GM21390 (cell line): ENCODE data around the gene EPHA10.
"Not testable (repeated sequence)": the region's sequence is repeated elsewhere in the genome, so short reads cannot be mapped to it uniquely, and the experiment has no call there.

Experiments used
- ATAC-seq: cut with Tn5 transposase; IDR thresholded peaks from one replicate; pipeline ENCODE4 v1.9.1; 2021; ENCODE audit not compliant: unreplicated experiment

Gene EPHA10

DNA sequence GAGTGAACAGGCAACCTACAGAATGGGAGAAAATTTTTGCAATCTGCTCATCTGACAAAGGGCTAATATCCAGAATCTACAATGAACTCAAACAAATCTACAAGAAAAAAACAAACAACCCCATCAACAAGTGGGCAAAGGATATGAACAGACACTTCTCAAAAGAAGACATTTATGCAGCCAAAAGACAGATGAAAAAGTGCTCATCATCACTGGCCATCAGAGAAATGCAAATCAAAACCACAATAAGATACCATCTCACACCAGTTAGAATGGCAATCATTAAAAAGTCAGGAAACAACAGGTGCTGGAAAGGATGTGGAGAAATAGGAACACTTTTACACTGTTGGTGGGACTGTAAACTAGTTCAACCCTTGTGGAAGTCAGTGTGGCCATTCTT, 6.5 kb upstream of the EPHA10 start:
- not testable (repeated sequence) for ATAC-seq

DNA sequence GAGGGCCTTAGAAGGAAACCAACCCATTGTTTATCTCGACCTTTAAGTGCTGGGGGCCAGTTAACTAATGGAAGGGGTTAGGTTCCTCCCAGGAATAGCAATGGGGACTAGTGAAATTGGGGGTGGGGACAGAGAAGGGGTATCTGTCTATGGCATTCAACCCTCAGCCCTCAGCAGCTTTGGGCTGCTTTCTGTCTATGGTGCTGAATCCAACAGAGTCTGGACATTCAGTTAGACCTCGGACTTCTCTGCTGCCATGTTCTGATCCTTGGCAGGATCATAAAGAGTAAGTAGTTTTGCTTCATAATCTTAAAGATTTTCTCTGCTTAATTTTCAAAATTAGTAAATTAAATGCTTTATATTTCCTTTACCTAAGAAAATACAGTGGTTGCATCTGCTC, 2.6 kb upstream of the EPHA10 start:
- no peak for ATAC-seq

DNA sequence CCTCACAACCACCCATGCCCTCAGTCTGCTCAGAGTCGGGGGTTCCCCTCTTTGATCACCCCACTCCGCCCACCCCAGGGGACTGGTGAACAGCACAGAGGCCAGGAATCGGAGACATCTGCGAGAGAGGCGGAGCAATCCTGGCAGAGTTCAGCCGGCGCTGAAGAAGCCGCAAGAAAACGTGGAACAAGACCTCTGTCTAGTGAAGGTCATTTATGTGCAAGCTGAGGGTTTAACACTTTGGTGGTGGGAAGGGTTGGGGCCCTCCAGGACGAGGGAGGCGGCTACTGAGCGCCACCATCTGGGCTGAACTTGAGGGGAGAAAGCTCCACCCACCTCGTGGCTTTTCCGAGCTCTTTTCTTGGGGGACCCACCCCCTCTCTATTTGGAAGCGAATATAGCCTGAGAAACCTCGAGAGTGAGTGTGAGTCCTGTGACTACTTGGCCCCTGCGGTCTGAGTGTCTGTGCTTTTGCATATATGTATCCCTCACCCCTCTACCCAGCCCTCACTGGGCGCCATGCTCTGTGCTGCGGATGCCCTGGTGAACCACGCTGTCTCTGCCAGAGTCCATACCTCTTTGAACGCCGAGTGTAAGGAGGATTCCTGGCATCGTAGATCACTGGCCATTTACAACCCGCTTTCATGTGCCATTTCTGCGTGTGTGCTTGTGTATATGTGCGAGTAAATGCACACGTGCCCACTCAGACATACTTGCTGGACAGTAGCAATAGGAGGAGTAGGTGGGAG, 1.2 kb upstream of the EPHA10 start:
- ATAC-seq = no peak

DNA sequence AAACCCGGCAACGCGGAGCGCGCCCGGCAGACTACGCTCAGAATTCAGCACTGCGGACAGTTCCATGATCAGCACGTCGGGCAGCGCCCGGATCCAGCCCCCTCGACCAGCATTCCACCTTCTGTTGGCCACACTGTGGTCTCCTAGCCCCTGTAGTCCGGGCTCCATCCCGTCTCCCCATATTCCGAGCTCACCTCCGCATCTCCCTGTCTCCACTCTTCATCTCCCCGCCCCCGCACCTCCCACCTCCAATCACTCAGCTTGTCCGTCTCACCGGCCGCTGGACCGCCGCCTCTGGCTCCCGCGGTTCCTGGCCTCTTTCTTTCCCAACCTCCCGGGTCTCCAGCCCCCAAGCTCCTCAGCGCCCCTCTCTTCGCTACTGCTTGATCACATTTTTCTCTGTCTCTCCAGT, 500 bp downstream of the EPHA10 start:
- no peak for ATAC-seq

DNA sequence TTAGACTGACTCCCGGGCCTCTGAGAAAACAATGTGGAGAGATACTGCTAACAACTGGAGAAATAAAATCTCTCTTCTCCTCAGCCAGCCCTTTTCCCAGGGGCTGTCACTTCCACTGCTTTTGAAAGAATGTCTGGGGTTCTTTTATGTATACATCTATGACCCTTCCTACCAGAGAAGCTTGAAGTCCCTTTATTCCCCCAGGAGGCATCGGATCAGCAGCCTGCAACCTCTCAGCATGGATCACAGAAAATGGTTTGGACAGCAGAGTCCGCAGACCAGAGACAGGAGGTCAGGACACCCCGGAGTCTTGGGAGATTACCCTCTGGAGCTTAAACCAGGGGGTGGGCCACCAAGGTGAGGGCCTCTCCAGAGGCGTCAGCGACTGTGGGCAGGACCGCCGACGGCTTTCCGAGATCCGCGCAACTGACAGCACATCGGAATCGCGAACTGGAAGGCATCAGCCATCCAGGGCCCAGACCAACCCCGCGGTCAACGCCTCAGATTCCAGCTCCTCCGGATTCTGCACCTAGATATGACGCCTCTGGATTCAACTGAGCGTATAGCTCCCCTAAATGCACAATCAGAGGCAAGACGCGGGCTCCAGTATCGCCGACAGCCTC, 1.0 kb downstream of the EPHA10 start:
- ATAC-seq = no peak

DNA sequence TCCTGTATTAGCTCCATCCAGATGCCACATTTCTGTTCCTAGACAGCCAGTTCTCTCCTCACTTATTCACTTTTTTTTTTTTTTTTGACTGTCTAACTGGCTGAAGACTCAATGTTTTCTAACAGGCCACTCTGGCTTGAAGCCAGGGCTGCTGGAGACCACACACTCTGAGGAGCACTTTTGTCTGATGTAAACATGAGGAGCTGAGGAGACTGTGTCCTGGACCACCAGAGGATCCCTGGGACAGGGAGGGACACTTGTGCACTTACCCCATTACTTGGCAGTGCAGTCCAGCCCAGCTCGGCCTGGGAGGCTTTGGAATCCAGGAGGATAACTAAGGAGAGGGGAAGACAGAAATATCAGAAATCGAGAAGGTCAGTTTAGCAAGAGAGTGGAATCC, 2.4 kb downstream of the EPHA10 start:
- no peak for ATAC-seq

DNA sequence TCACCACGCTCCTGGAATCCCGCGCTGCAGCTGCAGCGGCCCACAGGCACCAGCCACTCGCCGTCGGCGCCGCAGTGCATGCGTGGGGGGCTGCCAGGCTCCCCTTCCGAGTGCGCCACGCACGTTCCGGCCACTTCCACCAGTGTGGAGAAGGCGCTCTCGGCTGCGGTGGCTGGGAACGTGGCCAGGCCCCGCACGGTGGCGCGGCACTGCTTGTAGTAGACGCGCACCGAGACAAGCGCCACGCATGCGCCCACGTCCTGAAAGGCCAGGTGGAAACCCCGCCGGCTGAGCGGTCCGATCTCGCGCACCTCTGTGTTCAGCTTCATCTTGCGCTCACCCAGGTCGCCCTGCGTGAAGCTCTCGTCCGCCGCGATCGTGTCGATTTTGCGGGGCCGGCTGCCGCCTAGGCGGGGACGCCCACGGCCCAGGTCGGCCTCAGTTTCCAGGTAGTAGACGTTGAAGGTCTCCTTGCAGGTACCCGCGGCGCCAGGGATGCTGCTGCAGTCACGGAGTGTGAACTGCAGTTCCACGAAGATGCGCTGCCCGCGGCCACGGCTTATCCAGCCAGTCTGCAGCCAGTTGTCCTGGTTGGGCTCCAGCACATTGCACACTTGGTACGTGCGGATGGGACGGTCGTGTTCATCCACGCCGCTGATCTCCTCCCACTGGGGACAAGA, 3.4 kb downstream of the EPHA10 start:
- no peak for ATAC-seq

DNA sequence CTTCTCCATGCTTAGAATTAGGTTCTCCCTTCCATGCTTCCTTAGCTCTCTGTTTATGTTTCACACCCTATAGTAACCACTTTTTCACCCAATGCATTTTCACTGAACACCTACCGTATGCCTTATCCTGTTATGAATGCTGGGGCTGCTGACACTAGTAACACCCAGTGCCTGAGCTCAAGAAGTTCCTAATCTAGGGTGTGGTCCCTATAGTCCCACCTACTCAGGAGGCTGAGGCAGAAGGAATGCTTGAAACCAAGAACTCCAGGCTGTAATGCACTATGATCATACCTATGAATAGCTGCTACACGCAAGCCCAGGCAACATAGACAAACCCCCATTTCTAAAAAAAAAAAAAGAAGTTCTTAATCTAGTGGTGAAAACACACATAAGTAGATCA, 5.5 kb downstream of the EPHA10 start:
- no peak for ATAC-seq

DNA sequence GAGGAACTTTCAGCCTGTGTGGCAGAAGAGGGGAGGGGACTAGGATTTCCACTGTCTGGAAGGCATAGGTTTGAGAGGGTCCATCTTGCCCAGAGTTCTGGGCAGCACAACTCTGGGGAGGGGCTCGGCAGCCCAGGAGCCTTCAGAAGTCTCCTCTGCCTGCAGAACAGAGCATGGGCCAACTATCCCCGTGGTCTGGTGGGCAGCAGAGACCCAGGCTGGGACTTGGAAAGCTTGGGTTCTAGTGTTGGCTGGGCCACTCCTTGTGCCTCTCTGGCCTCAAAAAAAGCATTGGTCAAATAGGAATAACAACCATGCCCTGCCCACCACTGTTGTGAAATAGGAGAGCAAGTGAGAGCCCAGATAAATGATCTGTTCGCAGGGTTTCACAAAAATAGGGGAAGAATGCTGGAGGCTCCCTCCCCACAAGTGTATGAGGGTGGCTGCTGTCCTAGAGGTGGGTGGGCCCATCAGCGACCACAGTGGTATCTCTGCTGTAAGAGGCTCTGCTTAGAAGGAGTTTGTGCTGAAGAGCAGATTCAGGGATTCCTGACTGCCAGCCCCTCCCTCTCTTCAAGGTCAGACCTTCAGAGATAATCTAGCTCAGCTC, 8.9 kb downstream of the EPHA10 start:
- no peak for ATAC-seq

DNA sequence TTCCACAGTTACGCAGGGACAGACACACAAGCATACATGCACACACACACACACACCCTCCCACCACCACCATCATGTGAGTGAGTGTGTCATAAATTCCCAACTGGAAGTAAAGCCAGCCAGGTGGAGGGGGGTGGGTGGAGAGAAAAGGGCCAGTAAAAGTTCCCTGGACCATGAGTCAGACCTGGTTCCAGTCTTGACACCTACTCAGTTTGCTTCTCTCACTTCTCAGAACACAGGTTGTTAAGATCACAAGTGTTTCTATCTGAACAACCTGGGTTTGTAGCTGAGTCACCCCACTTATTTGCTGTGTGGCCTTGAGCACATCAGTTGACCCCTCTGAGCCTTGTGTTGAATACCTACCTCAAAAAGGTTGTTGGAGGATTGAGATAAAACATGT, 9.6 kb downstream of the EPHA10 start:
- no peak for ATAC-seq

DNA sequence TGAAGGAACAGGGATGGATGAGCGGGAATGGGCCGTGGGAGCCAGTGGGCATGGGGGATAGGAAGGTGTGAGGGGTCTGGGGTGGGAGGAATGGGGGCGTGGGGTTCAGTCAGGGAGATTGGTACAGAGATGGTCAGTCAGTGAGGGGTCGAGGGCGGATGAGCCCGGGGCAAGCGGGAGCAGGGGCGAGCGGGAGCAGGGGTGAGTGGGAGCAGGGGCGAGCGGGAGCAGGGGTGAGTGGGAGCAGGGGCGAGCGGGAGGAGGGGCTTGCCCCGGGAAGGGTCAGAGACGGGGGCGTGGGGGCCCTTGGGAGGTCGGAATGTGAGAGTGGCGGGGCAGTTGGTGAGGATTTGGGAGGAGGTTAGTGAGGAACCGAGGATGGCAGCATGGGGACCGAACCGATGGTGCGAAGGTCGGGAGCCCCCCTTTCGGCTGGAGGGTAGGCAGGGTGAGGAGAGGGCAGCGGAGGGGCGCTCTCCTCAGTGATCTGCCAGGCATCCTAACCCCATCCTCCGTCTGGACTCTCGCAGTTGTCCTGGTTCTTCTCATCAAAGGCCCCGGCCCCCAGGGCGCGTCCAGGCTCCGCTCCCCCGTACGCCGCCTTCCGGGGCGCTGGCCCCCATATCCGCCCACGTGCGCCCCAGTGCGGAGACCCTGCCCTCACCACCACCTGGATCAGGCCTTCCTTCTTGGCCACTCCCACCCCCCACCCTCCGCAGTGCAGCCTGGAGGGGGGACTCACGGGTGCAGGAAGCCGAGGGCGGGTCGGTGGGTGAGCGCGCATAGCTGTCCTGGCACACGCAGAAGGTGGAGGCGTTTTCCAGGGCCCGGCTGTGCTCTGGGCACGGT, 11.2 kb downstream of the EPHA10 start:
- ATAC-seq = no peak

DNA sequence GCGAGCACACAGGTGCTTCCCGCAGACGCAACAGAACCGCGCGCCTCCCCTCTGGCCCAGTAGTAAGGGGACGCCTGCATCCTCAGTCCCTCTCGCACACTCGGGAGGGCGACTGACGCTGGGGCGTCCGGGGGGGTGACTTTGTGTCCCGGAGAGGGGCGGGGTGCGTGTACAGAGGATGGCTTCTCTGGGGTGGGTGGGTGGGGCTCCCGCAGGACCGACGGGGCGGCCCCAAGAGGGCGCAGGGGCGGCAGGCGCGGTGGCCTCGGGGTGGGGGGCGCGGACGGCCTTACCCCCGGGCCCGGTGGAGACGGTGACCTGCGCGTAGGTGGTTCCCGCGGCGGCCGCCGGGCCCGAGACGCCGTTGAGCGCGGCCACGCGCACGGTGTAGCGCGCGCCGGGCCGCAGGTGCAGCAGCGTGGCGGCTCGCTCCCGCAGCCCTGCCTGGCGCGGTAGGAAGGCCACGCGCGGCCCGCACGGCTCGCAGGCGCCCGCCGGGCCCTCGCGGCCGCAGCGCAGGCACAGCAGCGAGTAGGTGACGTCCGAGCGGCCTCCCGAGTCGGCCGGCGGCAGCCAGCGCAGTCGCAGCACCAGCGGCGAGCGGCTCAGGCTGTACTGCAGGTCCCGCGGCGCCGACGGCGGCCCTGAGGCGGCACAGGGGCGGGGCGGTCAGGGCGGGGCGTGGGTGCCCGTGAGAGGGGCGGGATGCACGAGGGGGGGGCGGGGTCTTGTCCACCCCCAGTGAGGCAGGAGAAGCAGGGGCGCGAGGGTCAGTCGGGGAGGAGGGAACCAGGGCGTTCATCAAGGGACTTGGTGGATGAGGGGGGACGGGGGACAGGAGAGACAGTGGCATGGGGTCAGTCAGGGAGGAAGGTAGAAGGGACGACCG, 12.1 kb downstream of the EPHA10 start:
- ATAC-seq = no peak

DNA sequence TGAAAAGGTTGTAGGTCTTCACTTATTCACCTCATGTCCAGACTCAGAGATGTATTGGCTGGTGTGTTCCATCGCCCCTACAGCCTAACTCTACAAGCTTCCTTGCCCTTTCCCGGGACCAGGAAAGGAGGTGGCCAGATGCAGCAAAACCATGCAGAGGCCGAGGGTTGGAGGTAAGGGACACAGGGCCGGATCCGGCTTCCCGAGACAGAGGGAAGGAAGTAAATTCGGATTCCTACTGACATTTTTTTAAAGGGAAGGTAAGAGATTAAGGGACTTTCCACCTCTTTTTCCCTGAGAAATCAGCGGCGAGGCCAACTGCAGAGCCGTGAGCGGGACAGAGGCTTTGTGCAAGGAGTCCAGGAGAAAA, 12.7 kb downstream of the EPHA10 start:
- no peak for ATAC-seq

DNA sequence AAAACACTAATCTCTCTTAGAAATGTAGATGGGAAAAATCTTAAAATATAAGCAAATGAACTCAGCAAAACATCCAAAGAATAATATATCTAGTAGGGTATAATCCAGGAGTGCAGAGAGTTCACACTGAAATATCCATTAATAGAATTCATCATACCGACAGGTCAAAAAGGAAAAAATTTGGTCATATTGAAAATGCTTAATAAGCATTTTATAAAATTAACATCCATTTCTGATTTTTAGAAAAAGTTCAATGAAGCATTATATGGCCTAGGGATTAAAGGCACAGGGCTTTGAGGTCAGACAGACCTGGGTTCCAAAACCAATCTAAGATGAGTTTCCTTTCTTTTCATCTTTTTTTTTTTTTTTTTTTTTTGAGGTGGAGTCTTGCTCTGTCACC, 16.4 kb downstream of the EPHA10 start:
- no peak for ATAC-seq

DNA sequence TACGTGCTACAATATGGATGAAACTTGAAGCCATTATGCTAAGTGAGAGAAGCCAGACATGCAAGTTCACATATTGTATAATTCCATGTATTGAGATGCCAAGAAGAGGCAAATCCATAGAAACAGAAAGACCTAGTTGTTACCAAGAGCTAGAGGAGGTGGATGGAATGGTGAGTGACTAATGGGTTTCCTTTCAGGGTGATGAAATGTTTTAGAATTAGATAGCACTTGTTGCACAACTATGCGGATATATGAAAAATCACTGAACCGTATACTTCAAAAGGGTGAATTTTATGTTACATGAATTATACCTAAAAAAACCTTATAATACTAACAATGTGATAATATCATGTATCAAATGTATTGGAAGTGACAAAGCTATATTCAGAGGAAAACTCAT, 18.1 kb downstream of the EPHA10 start:
- no peak for ATAC-seq

DNA sequence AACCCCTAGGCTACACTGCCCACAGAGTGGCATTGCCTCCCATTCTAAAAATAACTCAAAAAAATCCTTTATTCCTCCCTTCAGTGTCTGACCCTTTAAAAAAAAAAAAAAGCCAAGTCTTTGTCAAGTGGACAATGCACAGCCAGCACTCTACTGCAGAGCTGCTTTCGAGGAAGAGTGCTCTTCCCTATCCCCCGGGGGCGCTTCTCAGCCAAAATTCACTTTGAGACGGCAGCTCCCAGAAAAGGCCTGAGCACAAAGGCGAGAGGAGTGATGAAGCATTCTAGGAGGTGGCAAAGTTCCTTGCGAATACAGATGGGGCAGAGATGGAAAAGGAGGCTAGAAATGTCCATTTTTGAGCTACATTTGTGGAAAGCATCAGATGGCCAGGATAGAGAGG, 23.3 kb downstream of the EPHA10 start:
- no peak for ATAC-seq

DNA sequence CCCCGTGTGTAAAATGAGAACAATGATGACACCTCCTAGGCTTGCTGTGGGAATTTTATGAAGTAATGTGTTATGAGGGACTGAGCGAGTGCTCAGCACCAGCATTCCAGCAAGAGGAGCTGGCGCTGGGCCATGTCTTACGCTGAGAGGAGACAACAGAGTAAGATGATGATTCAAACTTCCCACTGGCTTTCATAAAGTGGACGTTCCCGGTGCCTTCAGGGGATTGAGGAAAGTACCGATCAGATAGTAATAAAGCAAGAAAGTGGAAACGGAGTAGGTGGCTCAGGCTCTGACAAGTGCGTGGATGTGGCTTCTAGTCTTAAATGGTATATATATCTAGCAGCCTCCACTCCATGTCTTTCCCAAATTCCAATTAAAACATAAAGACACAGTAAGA, 23.8 kb downstream of the EPHA10 start:
- no peak for ATAC-seq

DNA sequence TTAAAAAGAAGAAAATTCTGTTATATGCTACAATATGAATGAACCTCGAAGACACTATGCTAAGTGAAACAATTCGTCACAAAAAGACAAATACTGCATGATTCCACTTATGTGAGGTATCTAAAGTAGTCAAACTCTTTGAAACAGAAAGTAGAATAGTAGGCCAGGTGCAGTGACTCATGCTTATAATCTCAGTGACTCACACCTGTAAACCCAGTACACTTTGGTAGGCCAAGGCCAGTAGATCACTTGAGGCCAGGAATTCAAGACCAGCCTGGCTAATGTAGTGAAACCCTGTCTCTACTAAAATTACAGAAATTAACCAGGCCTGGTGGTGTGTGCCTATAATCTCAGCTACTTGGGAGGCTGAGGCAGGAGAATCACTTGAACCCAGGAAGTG, 25.7 kb downstream of the EPHA10 start:
- no peak for ATAC-seq

DNA sequence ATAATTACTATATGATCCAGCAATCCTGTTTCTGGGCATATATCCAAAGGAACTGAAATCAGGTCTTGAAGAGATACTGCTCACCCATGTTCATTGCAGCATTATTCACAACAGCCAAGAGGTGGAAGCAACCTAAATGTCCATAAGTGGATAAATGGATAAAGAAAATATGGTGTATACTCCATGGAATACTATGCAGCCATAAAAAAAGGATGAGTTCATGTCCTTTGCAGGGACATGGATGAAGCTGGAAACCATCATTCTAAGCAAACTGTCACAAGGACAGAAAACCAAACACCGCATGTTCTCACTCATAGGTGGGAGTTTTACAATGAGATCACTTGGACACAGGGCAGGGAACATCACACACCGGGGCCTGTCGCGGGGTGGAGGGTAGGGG, 26.3 kb downstream of the EPHA10 start:
- ATAC-seq = not testable (repeated sequence)

DNA sequence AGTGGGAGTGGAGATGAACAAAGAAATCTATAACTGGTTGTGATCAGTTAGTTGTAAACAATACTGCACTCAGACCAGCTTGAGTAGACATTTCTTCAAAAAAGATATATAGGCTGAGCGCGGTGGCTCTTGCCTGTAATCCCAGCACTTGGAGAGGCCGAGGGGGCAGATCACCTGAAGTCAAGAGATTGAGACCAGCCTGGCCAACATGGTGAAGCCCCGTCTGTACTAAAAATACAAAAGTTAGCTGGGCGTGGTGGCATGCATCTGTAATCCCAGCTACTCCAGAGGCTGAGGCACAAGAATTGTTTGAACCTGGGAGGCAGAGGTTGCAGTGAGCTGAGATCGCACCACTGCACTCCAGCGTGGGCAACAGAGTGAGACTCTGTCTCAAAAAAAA, 26.9 kb downstream of the EPHA10 start:
- ATAC-seq = not testable (repeated sequence)
